WTC11 (cell line): ENCODE data around the gene ARMC7. TPM values are rescaled to one million over a fixed set of nuclear protein-coding genes. Genes with fewer than 3 reads are reported as not detected.
"Not testable (repeated sequence)": the region's sequence is repeated elsewhere in the genome, so short reads cannot be mapped to it uniquely, and the experiment has no call there.

Experiments used
- ATAC-seq: fragments of 200-7000 bp; cut with Tn5 transposase; 2 replicates; pipeline ENCODE4 v1.10.0; 2021; ENCODE audit warnings: mild to moderate bottlenecking, moderate library complexity
- CTCF ChIA-PET: fragments of 300-600 bp; sonication (Branson Sonifier 250); formaldehyde crosslinking; loops from one replicate; lab custom pipeline; 2021; ENCODE audit warnings: antibody characterized with exemption; lab: Charles Lee
- POLR2A ChIA-PET: fragments of 350-600 bp; sonication (Branson Sonifier 250); formaldehyde crosslinking; loops from one replicate; lab custom pipeline; 2021; ENCODE audit warnings: antibody characterized with exemption; lab: Charles Lee
- DNase-seq: peaks from one replicate; pipeline ENCODE4 v3.0.0; 2021; ENCODE audit warnings: low spot score
- H3K27ac Mint-ChIP-seq: 2 replicates; pipeline ENCODE4 v1.8.0; 2021; ENCODE audit warnings: mixed read lengths
- H3K27me3 Mint-ChIP-seq: 2 replicates; pipeline ENCODE4 v1.8.0; 2021; ENCODE audit warnings: low read depth, mild to moderate bottlenecking, moderate library complexity, mixed read lengths
- H3K36me3 Mint-ChIP-seq: 2 replicates; pipeline ENCODE4 v1.8.0; 2021; ENCODE audit warnings: mixed read lengths
- H3K4me1 Mint-ChIP-seq: 2 replicates; pipeline ENCODE4 v1.8.0; 2022; ENCODE audit warnings: mixed read lengths
- H3K4me3 Mint-ChIP-seq: 2 replicates; pipeline ENCODE4 v1.8.0; 2021; ENCODE audit warnings: mild to moderate bottlenecking, moderate library complexity, mixed read lengths
- H3K9me3 Mint-ChIP-seq: 2 replicates; pipeline ENCODE4 v1.8.0; 2021; ENCODE audit warnings: mixed read lengths
- AFF4 ChIP-seq: sonication (generic); formaldehyde crosslinking; IDR thresholded peaks from 2 replicates; pipeline ENCODE4 v1.8.1; 2023; ENCODE audit warnings: mild to moderate bottlenecking, missing genetic modification reagents, borderline replicate concordance
- ATF6 ChIP-seq: sonication (generic); formaldehyde crosslinking; IDR thresholded peaks from 2 replicates; pipeline ENCODE4 v1.8.1; 2023; ENCODE audit warnings: mild to moderate bottlenecking, missing genetic modification reagents
- CREB1 ChIP-seq: sonication (generic); formaldehyde crosslinking; IDR thresholded peaks from 2 replicates; pipeline ENCODE4 v1.8.0; 2023; ENCODE audit warnings: mild to moderate bottlenecking, missing genetic modification reagents
- CREM ChIP-seq: sonication (generic); formaldehyde crosslinking; IDR thresholded peaks from 2 replicates; pipeline ENCODE4 v1.8.1; 2022; ENCODE audit warnings: mild to moderate bottlenecking, missing genetic modification reagents, moderate library complexity
- E2F1 ChIP-seq: sonication (generic); formaldehyde crosslinking; IDR thresholded peaks from 2 replicates; pipeline ENCODE4 v1.8.0; 2022; ENCODE audit warnings: mild to moderate bottlenecking, missing genetic modification reagents
- EMX1 ChIP-seq: fragments of 250-450 bp; sonication (Bioruptor Pico); IDR thresholded peaks from 2 replicates; pipeline ENCODE4 v1.8.0; 2021; ENCODE audit warnings: mild to moderate bottlenecking
- ERG ChIP-seq: fragments of 250-450 bp; sonication (Bioruptor Pico); IDR thresholded peaks from 2 replicates; pipeline ENCODE4 v1.8.0; 2021; ENCODE audit warnings: mild to moderate bottlenecking
- FOXJ3 ChIP-seq: sonication (generic); formaldehyde crosslinking; IDR thresholded peaks from 2 replicates; pipeline ENCODE4 v1.9.0; 2021; ENCODE audit warnings: missing genetic modification reagents, mild to moderate bottlenecking, borderline replicate concordance
- FOXP4 ChIP-seq: sonication (generic); formaldehyde crosslinking; IDR thresholded peaks from 2 replicates; pipeline ENCODE4 v1.8.0; 2022; ENCODE audit warnings: mild to moderate bottlenecking, missing genetic modification reagents
- GTF2I ChIP-seq: fragments of 250-450 bp; sonication (Bioruptor Pico); conservative IDR thresholded peaks from 2 replicates; pipeline ENCODE4 v1.4.0; 2021; ENCODE audit warnings: mild to moderate bottlenecking
- JAZF1 ChIP-seq: fragments of 250-450 bp; sonication (Bioruptor Pico); IDR thresholded peaks from 2 replicates; pipeline ENCODE4 v1.9.0; 2021; ENCODE audit warnings: moderate library complexity, mild to moderate bottlenecking, inconsistent platforms
- KAT7 ChIP-seq: sonication (generic); formaldehyde crosslinking; IDR thresholded peaks from 2 replicates; pipeline ENCODE4 v1.8.1; 2023; ENCODE audit warnings: missing genetic modification reagents, mild to moderate bottlenecking, borderline replicate concordance
- NFE2L1 ChIP-seq: sonication (generic); formaldehyde crosslinking; IDR thresholded peaks from 2 replicates; pipeline ENCODE4 v1.8.1; 2023; ENCODE audit warnings: missing genetic modification reagents
- STAT6 ChIP-seq: sonication (generic); formaldehyde crosslinking; conservative IDR thresholded peaks from 2 replicates; pipeline ENCODE4 v1.8.1; 2023; ENCODE audit warnings: mild to moderate bottlenecking, low read depth, missing genetic modification reagents, moderate library complexity
- TCF7 ChIP-seq: sonication (generic); formaldehyde crosslinking; IDR thresholded peaks from 2 replicates; pipeline ENCODE4 v1.8.0; 2022; ENCODE audit warnings: mild to moderate bottlenecking, low read depth, missing genetic modification reagents, moderate library complexity
- ZNF512 ChIP-seq: sonication (generic); formaldehyde crosslinking; IDR thresholded peaks from 2 replicates; pipeline ENCODE4 v1.8.1; 2022; ENCODE audit warnings: missing genetic modification reagents, borderline replicate concordance
- total RNA-seq: library from RNA; stranded (reverse); gene quantifications from 3 replicates; pipeline ENCODE4 v1.2.3, GENCODE V29; 2021

ARMC7 gene
- total RNA-seq, 1 experiment from 2014 or later: 13.2 TPM

GRCh38 chr17:75131278-75132017, 21.7 kb downstream of the ARMC7 start, which contains the start of gene NT5C (continued):
- TF ChIP-seq NFE2L1 (CRISPR knock-in tag) (peak; percentile 66), STAT6 (CRISPR knock-in tag) (no peak), TCF7 (CRISPR knock-in tag) (no peak; the same call in 1 of the 2 replicates), ZNF512 (no peak), EMX1 (CRISPR knock-in tag) (peak; percentile 49; the same call in 1 of the 2 replicates), CREB1 (peak; percentile 82), JAZF1 (CRISPR knock-in tag) (no peak), KAT7 (peak; percentile 47; the same call in 1 of the 2 replicates), ERG (no peak), CREM (CRISPR knock-in tag) (peak; percentile 75; the same call in 1 of the 2 replicates), ATF6 (CRISPR knock-in tag) (no peak), AFF4 (0 out of 2 replicates have a peak, but pooled peaks have one; percentile 76), GTF2I (CRISPR knock-in tag) (no peak), E2F1 (CRISPR knock-in tag) (peak; percentile 82; the same call in 1 of the 2 replicates), FOXJ3 (CRISPR knock-in tag) (no peak), FOXP4 (peak; percentile 96)

GRCh38 chr17:75132018-75133000, 22.5 kb downstream of the ARMC7 start:
- not testable (repeated sequence) for DNase-seq, ATAC-seq, H3K27me3 Mint-ChIP-seq, H3K9me3 Mint-ChIP-seq
- H3K4me1 Mint-ChIP-seq: peaks cover 20% of the 10 kb centered on the region
- POLR2A ChIA-PET: interaction anchor here (0.7 to 2.1 kb wide), 6 partner anchors 18 to 118 kb away, joined by 3 to 8 read pairs (median 4); partner anchors contain the start of genes ARMC7, ATP5PD and KCTD2
- CTCF ChIA-PET: interaction anchor here (0.7 to 7.3 kb wide), 27 partner anchors 10 to 280 kb away, joined by 3 to 84 read pairs (median 6); partner anchors contain the start of genes ARMC7, JPT1, MIF4GD and SLC16A5
- peak overlapping the region; percentile 93 for H3K27ac Mint-ChIP-seq
- peak overlapping the region; percentile 74 for H3K4me3 Mint-ChIP-seq
- H3K36me3 Mint-ChIP-seq: peaks cover 32% of the 10 kb centered on the region
